Measurements from ENCODE around the gene WDTC1.

- TF ChIP-seq CTCF (IDR thresholded peaks at IDR 0.05): no peak
- no peak for TF ChIP-seq EZH2 (IDR thresholded peaks at IDR 0.05; ENCODE audit: borderline replicate concordance, insufficient read depth, low read depth, low read length, poor library complexity, severe bottlenecking)
Measured at GRCh38 chr1:27218736-27219135, 15.7 kb upstream of the WDTC1 start.

Measured in B cell (primary cell).